ENCODE measurements around the gene ADRA2C. TPM values are rescaled to one million over a fixed set of nuclear protein-coding genes. Genes with fewer than 3 reads are reported as not detected.

ADRA2C gene
- total RNA-seq, 1 experiment from 2014 or later = 8.6 TPM

- no peak overlapping the region for H2AK5ac ChIP-seq (ENCODE audit: insufficient read length, low read length)
- no peak overlapping the region for H4K8ac ChIP-seq (replicated peaks; ENCODE audit: insufficient read length, low read depth, low read length)
- H4K5ac ChIP-seq (ENCODE audit: insufficient read length, low read depth, low read length) = no peak overlapping the region
- no peaks in the 10 kb centered on the region for H3K79me2 ChIP-seq (ENCODE audit: insufficient read depth, low read length)
- no peak overlapping the region for H3K27ac ChIP-seq (ENCODE audit: insufficient read length, low read depth, low read length)
- H3K27me3 ChIP-seq (ENCODE audit: insufficient read depth, low read length) = peaks cover 4% of the 10 kb centered on the region; the same call in 1 of the 2 replicates
- H3K14ac ChIP-seq (ENCODE audit: insufficient read depth, low read length) = no peak overlapping the region
- H3K23me2 ChIP-seq (ENCODE audit: insufficient read length, low read depth, low read length, poor library complexity, severe bottlenecking) = no peaks in the 10 kb centered on the region
- Mint-ChIP-seq H3K4me3 (no peak overlapping the region), H3K27me3 (ENCODE audit: low read depth) (peaks cover 59% of the 10 kb centered on the region), H3K27ac (no peak overlapping the region), H3K4me1 (peaks cover 13 to 21% of the 10 kb centered on the region in 2 experiments), H3K36me3 (ENCODE audit: insufficient read depth in 1 of 3, low read depth in 3 of 3) (peaks cover 4 to 11% (median 11%) of the 10 kb centered on the region in 3 experiments; a peak in 5 of 7 replicates), H3K9me3 (peaks cover 9 to 12% of the 10 kb centered on the region in 2 experiments)
- H3K9ac ChIP-seq (ENCODE audit: extremely low read depth, insufficient read length, low read length) = no peak overlapping the region
- H2AFZ ChIP-seq (ENCODE audit: low read length) = no peak overlapping the region
- no peaks in the 10 kb centered on the region; the same call in 1 of the 2 replicates for H3K4me1 ChIP-seq (ENCODE audit: insufficient read depth, low read length)
- no peak overlapping the region for H3K18ac ChIP-seq (ENCODE audit: insufficient read length, low read depth, low read length)
- no peak overlapping the region for H2BK15ac ChIP-seq (ENCODE audit: low read depth, low read length)
- DNase-seq = no peak
- H2BK120ac ChIP-seq (ENCODE audit: low read depth, low read length, poor library complexity, severe bottlenecking) = no peak overlapping the region
- no peaks in the 10 kb centered on the region for H3K79me1 ChIP-seq (ENCODE audit: insufficient read depth, low read depth, low read length, poor library complexity, severe bottlenecking)
- H3K4ac ChIP-seq (ENCODE audit: low read depth, low read length) = no peak overlapping the region
- no peak overlapping the region for H3K56ac ChIP-seq (ENCODE audit: insufficient read length, low read depth, low read length)
- TF ChIP-seq CTCF (conservative IDR thresholded peaks at IDR 0.05) = no peak
- no peaks in the 10 kb centered on the region for H4K20me1 ChIP-seq (ENCODE audit: control insufficient read depth, insufficient read depth, insufficient read length)
- no peak overlapping the region for H2BK5ac ChIP-seq (ENCODE audit: insufficient read length, low read length)
- H3K23ac ChIP-seq (ENCODE audit: insufficient read length, low read depth, low read length) = no peak overlapping the region
- H2BK12ac ChIP-seq (ENCODE audit: insufficient read length, low read depth, low read length) = no peak overlapping the region
- H2BK20ac ChIP-seq (ENCODE audit: low read depth, low read length, poor library complexity, severe bottlenecking) = no peak overlapping the region
- no peak overlapping the region for H3K4me2 ChIP-seq (ENCODE audit: insufficient read depth, insufficient read length, low read length)
- no CpG with 5 or more reads among the region's 11 CpGs for WGBS (ENCODE audit: extremely low coverage, insufficient read length, low lambda C conversion rate)
- no peak overlapping the region for H3T11ph ChIP-seq (ENCODE audit: low read length)
- H3K9me3 ChIP-seq (ENCODE audit: control insufficient read depth, low read depth, low read length) = no peaks in the 10 kb centered on the region
- H4K91ac ChIP-seq (ENCODE audit: insufficient read length, low read depth, low read length) = no peak overlapping the region
These were observed 46.3 kb upstream of the ADRA2C start for GRCh38 chr4:3719836-3720235.

Data from H9 (cell line).